Measurements from ENCODE around the gene PTPRN2.

- TF ChIP-seq GATA2 (IDR thresholded peaks at IDR 0.05; ENCODE audit: low read depth, low read length) (no peak), GATA3 (IDR thresholded peaks at IDR 0.05; ENCODE audit: low read depth, low read length) (no peak)
These were observed 777.5 kb downstream of the PTPRN2 start for GRCh38 chr7:157809863-157810851.

All from SH-SY5Y (cell line).